ENCODE data around the gene DIPK1C. TPM values are rescaled to one million over a fixed set of nuclear protein-coding genes. Genes with fewer than 3 reads are reported as not detected.

DIPK1C gene
- total RNA-seq, 1 donor from 2014 or later, result not detected

GRCh38 chr18:74453016-74453566 lies 4.0 kb downstream of the DIPK1C start:
- Histone ChIP-seq H3K9me3 (no peaks in the 10 kb centered on the region), H3K27me3 (ENCODE audit: low read depth) (peaks cover 39% of the 10 kb centered on the region), H3K36me3 (no peaks in the 10 kb centered on the region), H3K27ac (no peak overlapping the region), H3K4me3 (no peak overlapping the region), H3K4me1 (peaks cover 9% of the 10 kb centered on the region)
- ATAC-seq (no peak), DNase-seq (no peak)
- intact Hi-C loops (cut with DNase I), result no loop called here
- TF ChIP-seq CTCF (IDR thresholded peaks at IDR 0.05), result no peak

DNA sequence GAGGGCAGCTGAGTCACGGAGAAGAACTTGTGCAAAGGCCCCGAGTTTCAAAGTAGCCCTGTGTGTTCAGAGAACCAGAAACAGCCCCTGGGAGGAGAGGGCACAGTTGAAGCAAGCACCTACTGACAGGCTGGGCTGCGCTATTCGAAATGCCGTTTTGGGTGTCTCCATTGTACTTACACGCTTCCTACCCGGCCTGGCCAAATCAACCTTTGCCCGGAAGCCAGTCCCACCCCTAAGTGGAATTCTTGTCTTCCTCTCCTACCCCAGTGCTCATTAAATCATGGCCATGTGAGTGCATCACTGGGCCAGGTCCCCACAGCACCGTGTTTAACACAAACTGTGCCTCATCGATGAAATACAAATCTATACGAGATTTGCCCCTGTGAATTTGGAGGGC lies 6.0 kb downstream of the DIPK1C start:
- intact Hi-C loops (cut with DNase I), result no loop called here

GRCh38 chr18:74450626-74451025 lies 6.5 kb downstream of the DIPK1C start:
- TF ChIP-seq CTCF (IDR thresholded peaks at IDR 0.05), result no peak
- Histone ChIP-seq H3K36me3 (no peaks in the 10 kb centered on the region), H3K27ac (no peak overlapping the region), H3K4me3 (no peak overlapping the region), H3K4me1 (no peaks in the 10 kb centered on the region), H3K9me3 (no peaks in the 10 kb centered on the region), H3K27me3 (ENCODE audit: low read depth) (peaks cover 16% of the 10 kb centered on the region)
- no peak for DNase-seq
- no peak for ATAC-seq
- intact Hi-C loops (cut with DNase I), result no loop called here

More for the DNA sequence above, 6.0 kb downstream of the DIPK1C start:
- Histone ChIP-seq H3K36me3 (no peaks in the 10 kb centered on the region), H3K27me3 (ENCODE audit: low read depth) (peaks cover 21% of the 10 kb centered on the region), H3K4me1 (peaks cover 1% of the 10 kb centered on the region), H3K27ac (no peak overlapping the region), H3K4me3 (no peak overlapping the region), H3K9me3 (no peaks in the 10 kb centered on the region)
- DNase-seq (no peak), ATAC-seq (no peak)
- TF ChIP-seq CTCF (IDR thresholded peaks at IDR 0.05), result no peak

GRCh38 chr18:74447404-74448152 lies 9.5 kb downstream of the DIPK1C start:
- no peak overlapping the region for H3K27ac ChIP-seq
- no peak for ATAC-seq
- H3K4me1 ChIP-seq, result no peaks in the 10 kb centered on the region
- H3K36me3 ChIP-seq, result no peaks in the 10 kb centered on the region
- H3K9me3 ChIP-seq, result no peaks in the 10 kb centered on the region
- intact Hi-C loops (cut with DNase I), result no loop called here
- no peak overlapping the region for H3K4me3 ChIP-seq
- no peak for DNase-seq
- no peaks in the 10 kb centered on the region for H3K27me3 ChIP-seq (ENCODE audit: low read depth)
- no peak for TF ChIP-seq CTCF (IDR thresholded peaks at IDR 0.05)

GRCh38 chr18:74446631-74447403 lies 10.3 kb downstream of the DIPK1C start:
- Histone ChIP-seq H3K4me1 (no peaks in the 10 kb centered on the region), H3K4me3 (no peak overlapping the region), H3K27ac (no peak overlapping the region), H3K27me3 (ENCODE audit: low read depth) (no peaks in the 10 kb centered on the region), H3K9me3 (no peaks in the 10 kb centered on the region), H3K36me3 (no peaks in the 10 kb centered on the region)
- DNase-seq (no peak), ATAC-seq (peak; percentile 14 to 23)
- TF ChIP-seq CTCF (IDR thresholded peaks at IDR 0.05), result no peak
- intact Hi-C loops (cut with DNase I), result no loop called here

All from lower lobe of right lung (tissue), 2 donors.